C4-2B (cell line): ENCODE results near the gene ADCY1.

Source experiments
- ZFX ChIP-seq: fragments of 450-650 bp; IDR thresholded peaks from 2 replicates; pipeline ENCODE4 v1.6.1; 2017
- TF ChIP-seq, protein P1 (sequence below): fragments of 450-650 bp; conservative IDR thresholded peaks from 2 replicates; pipeline ENCODE4 v1.5.1; 2017; ENCODE audit warnings: mild to moderate bottlenecking

DNA sequence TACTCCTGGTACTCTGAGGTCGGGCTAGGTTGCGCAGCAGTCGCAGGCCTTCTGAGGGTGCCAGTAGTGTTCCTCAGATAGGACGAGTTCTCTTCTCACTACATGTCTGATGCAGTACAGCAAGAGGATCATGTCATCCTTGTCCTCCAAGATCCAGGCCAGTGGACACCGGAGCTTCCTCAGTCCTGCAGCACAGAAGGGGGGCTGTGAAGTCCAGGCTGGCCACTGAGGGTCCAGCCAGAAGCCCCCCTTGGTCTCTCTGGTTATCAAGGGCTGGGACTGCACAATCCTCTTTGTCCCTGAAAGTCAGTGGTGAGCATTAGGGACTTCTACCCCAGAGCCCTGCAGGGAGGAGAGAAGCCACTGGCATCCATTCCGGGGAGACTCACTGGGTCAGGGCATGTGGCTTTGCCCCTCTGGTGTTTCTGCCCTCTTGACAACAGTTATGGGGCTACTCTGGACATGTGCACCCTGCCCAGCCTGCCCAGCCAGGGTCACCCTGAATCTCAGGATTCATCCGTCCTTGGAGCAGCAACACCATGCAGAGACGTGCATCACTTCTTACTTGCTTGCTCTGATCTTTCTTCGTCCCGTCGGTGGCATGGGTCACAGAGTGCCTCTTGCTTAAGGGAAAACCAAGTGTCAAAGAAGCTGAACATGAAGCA, 125.7 kb downstream of the ADCY1 start:
- TF ChIP-seq, protein P1, sequence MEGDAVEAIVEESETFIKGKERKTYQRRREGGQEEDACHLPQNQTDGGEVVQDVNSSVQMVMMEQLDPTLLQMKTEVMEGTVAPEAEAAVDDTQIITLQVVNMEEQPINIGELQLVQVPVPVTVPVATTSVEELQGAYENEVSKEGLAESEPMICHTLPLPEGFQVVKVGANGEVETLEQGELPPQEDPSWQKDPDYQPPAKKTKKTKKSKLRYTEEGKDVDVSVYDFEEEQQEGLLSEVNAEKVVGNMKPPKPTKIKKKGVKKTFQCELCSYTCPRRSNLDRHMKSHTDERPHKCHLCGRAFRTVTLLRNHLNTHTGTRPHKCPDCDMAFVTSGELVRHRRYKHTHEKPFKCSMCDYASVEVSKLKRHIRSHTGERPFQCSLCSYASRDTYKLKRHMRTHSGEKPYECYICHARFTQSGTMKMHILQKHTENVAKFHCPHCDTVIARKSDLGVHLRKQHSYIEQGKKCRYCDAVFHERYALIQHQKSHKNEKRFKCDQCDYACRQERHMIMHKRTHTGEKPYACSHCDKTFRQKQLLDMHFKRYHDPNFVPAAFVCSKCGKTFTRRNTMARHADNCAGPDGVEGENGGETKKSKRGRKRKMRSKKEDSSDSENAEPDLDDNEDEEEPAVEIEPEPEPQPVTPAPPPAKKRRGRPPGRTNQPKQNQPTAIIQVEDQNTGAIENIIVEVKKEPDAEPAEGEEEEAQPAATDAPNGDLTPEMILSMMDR, result no peak
- no peak for TF ChIP-seq ZFX
